Spleen (tissue), 11 donors: ENCODE measurements around the gene PDK2. TPM values are rescaled to one million over a fixed set of nuclear protein-coding genes. Genes with fewer than 3 reads are reported as not detected.

Source experiments
- DNase-seq: peaks from one replicate; pipeline ENCODE4 v3.0.0-alpha.2; 2020
- H3K27ac ChIP-seq, 8 donors: fragments of 200-600 bp; sonication (generic) in 7 of 8; 1 replicate in 4 of 8; 2 replicates in 4 of 8; pipeline versions ENCODE4 v1.5.0 to v1.8.0; 2016 to 2021; ENCODE audit warnings: inconsistent platforms in 4 of 8, mild to moderate bottlenecking in 4 of 8, moderate library complexity in 1 of 8
- H3K27me3 ChIP-seq, 7 donors: fragments of 200-600 bp; sonication (generic) in 6 of 7; replicated peaks in 1 of 7; 1 replicate in 4 of 7; 2 replicates in 3 of 7; pipeline versions ENCODE4 v1.5.0 to v1.8.0; 2016 to 2021; ENCODE audit warnings: inconsistent platforms in 3 of 7, mild to moderate bottlenecking in 1 of 7
- H3K36me3 ChIP-seq, 6 donors: fragments of 200-600 bp; sonication (generic) in 5 of 6; 1 replicate in 4 of 6; 2 replicates in 2 of 6; pipeline versions ENCODE4 v1.5.0 to v1.8.0; 2016 to 2021; ENCODE audit warnings: inconsistent platforms in 2 of 6
- H3K4me1 ChIP-seq, 6 donors: fragments of 200-600 bp; sonication (generic) in 5 of 6; 1 replicate in 3 of 6; 2 replicates in 3 of 6; pipeline versions ENCODE4 v1.5.0 to v1.8.0; 2016 to 2021; ENCODE audit warnings: inconsistent platforms in 3 of 6
- H3K4me3 ChIP-seq, 8 donors: fragments of 200-600 bp; sonication (generic) in 7 of 8; 1 replicate in 4 of 8; 2 replicates in 4 of 8; pipeline versions ENCODE4 v1.5.0 to v1.8.0; 2016 to 2021; ENCODE audit warnings: inconsistent platforms in 4 of 8, mild to moderate bottlenecking in 4 of 8, moderate library complexity in 2 of 8
- H3K9me3 ChIP-seq, 8 donors: fragments of 200-600 bp; sonication (generic) in 7 of 8; 1 replicate in 4 of 8; 2 replicates in 4 of 8; pipeline versions ENCODE4 v1.5.0 to v1.8.0; 2016 to 2021; ENCODE audit warnings: inconsistent platforms in 4 of 8
- CTCF ChIP-seq, 11 experiments: fragments of 200-600 bp in 7 of 11; fragments of 450-650 bp in 4 of 11; sonication (generic) in 4 of 11; IDR thresholded peaks in 8 of 11; conservative IDR thresholded peaks in 3 of 11; 1 replicate in 7 of 11; 2 replicates in 4 of 11; pipeline versions ENCODE4 v1.4.0 to v1.8.0; 2016 to 2021; ENCODE audit warnings: antibody characterized with exemption in 11 of 11, inconsistent platforms in 4 of 11, mild to moderate bottlenecking in 1 of 11
- POLR2A ChIP-seq, 3 donors: fragments of 450-650 bp; IDR thresholded peaks; one replicate each; pipeline ENCODE4 v1.5.1; 2017; ENCODE audit warnings: antibody characterized with exemption in 3 of 3, mild to moderate bottlenecking in 1 of 3
- POLR2AphosphoS5 ChIP-seq, 3 donors: sonication (generic); formaldehyde crosslinking; IDR thresholded peaks; one replicate each; pipeline ENCODE4 v1.5.1; 2017; ENCODE audit warnings: antibody characterized with exemption in 3 of 3
- WGBS, 5 donors: extraction: QIAGEN DNeasy Blood & Tissue Kit in 3 of 5; methylation state at CpG; one replicate each; pipeline versions ENCODE4 v1.1.5 to v1.1.7; 2013 to 2018; 5-methylcytosine and 5-hydroxymethylcytosine counted together
- intact Hi-C: fragments of 100-400 bp; cut with DNase I; formaldehyde crosslinking; loops from one replicate; pipeline ENCODE4 v1.15.0; 2023; ENCODE audit warnings: low total_unique reads
- polyA plus RNA-seq, 3 donors: library from polyadenylated mRNA; stranded (reverse); fragments of 200-250 nt; gene quantifications; one replicate each; pipeline ENCODE4 v1.2.1, GENCODE V29; 2013
- total RNA-seq, 7 donors: library from RNA; depleted of rRNA in 3 of 7; stranded (reverse); fragments of >200 nt in 3 of 7; fragmentation: NEBNext Ultra II Directional in 4 of 7; extraction: Animal tissue kit (Norgen Biotek cat#: 25700) in 4 of 7; gene quantifications; one replicate each; pipeline versions ENCODE4 v1.1.0 to v1.2.1, GENCODE V29; 2016 to 2021
- donor health status: healthy with polysubstance abuse.
- donor health status: DM: no; HTN: no; CAD: no; lungs with moderate emphysema.
- donor health status: DM: no; HTN: no; CAD: no.
- donor health status: Bipolar disorder and iron deficiency.
- donor health status: healthy.
- donor health status: DM: no; HTN: no; CAD: no.
- donor health status: DM: yes; HTN: yes; CAD: no.

PDK2 gene
- total and polyA plus RNA-seq, 10 donors, result 8.7 to 41.5 (median 24.3) TPM

- Histone ChIP-seq H3K27me3 (no peaks in the 10 kb centered on the region), H3K27ac (no peak overlapping the region), H3K9me3 (peaks cover 0 to 5% (median 0%) of the 10 kb centered on the region in 8 donors), H3K4me1 (no peaks in the 10 kb centered on the region), H3K4me3 (no peak overlapping the region), H3K36me3 (peaks cover 0 to 100% (median 37%) of the 10 kb centered on the region in 6 donors)
- intact Hi-C loops, result no loop called here
- DNase-seq, result no peak
- TF ChIP-seq POLR2AphosphoS5 (IDR thresholded peaks at IDR 0.05) (no peak), POLR2A (IDR thresholded peaks at IDR 0.05) (no peak), CTCF (IDR thresholded peaks at IDR 0.05 in 8 of 11, conservative IDR thresholded peaks at IDR 0.05 in 3 of 11) (no peak)
- WGBS, 5 donors, result 94 to 97% (median 96%) methylated on average over 4 to 16 of the region's 16 CpGs
Measured at GRCh38 chr17:50075446-50076032, 19.6 kb upstream of the PDK2 start.

- intact Hi-C loops, result no loop called here
- TF ChIP-seq POLR2A (IDR thresholded peaks at IDR 0.05) (no peak), POLR2AphosphoS5 (IDR thresholded peaks at IDR 0.05) (no peak), CTCF (IDR thresholded peaks at IDR 0.05 in 8 of 11, conservative IDR thresholded peaks at IDR 0.05 in 3 of 11) (no peak)
- no peak for DNase-seq
Measured at GRCh38 chr17:50076221-50076590, 18.9 kb upstream of the PDK2 start.

GRCh38 chr17:50076591-50077235, 18.4 kb upstream of the PDK2 start:
- 63 to 83% (median 70%) methylated on average over 34 to 39 of the region's 39 CpGs for WGBS, 5 donors
- intact Hi-C loops, result no loop called here
- peaks cover 0 to 100% (median 28%) of the 10 kb centered on the region in 6 donors for H3K36me3 ChIP-seq
- no peak overlapping the region for H3K27ac ChIP-seq
- no peaks in the 10 kb centered on the region for H3K27me3 ChIP-seq
- DNase-seq, result peak; percentile 58
- no peaks in the 10 kb centered on the region for H3K4me1 ChIP-seq
- H3K9me3 ChIP-seq, result peaks cover 0 to 2% (median 0%) of the 10 kb centered on the region in 8 donors
- no peak overlapping the region for H3K4me3 ChIP-seq
- TF ChIP-seq POLR2AphosphoS5 (IDR thresholded peaks at IDR 0.05) (no peak), POLR2A (IDR thresholded peaks at IDR 0.05) (no peak), CTCF (IDR thresholded peaks at IDR 0.05 in 8 of 11, conservative IDR thresholded peaks at IDR 0.05 in 3 of 11) (no peak)

More at GRCh38 chr17:50076221-50076590, 18.9 kb upstream of the PDK2 start:
- H3K27me3 ChIP-seq, result no peaks in the 10 kb centered on the region
- H3K4me3 ChIP-seq, result no peak overlapping the region
- peaks cover 0 to 100% (median 31%) of the 10 kb centered on the region in 6 donors for H3K36me3 ChIP-seq
- WGBS, 5 donors, result 93 to 98% (median 94%) methylated on average over 15 to 16 of the region's 16 CpGs
- H3K4me1 ChIP-seq, result no peaks in the 10 kb centered on the region
- H3K9me3 ChIP-seq, result peaks cover 0 to 5% (median 0%) of the 10 kb centered on the region in 8 donors
- H3K27ac ChIP-seq, result no peak overlapping the region

GRCh38 chr17:50078430-50078829, 16.7 kb upstream of the PDK2 start:
- Histone ChIP-seq H3K36me3 (peaks cover 0 to 91% (median 25%) of the 10 kb centered on the region in 6 donors), H3K9me3 (no peaks in the 10 kb centered on the region), H3K27ac (no peak overlapping the region), H3K4me3 (no peak overlapping the region), H3K27me3 (no peaks in the 10 kb centered on the region), H3K4me1 (no peaks in the 10 kb centered on the region)
- 92 to 98% (median 95%) methylated on average over 4 of the region's 4 CpGs for WGBS, 5 donors
- DNase-seq, result no peak
- TF ChIP-seq POLR2AphosphoS5 (IDR thresholded peaks at IDR 0.05), result no peak
- TF ChIP-seq CTCF (IDR thresholded peaks at IDR 0.05 in 8 of 11, conservative IDR thresholded peaks at IDR 0.05 in 3 of 11), result no peak
- intact Hi-C loops, result no loop called here
